GM12865 (cell line): ENCODE measurements around the gene FBXO46.

Experiments used
- DNase-seq: peaks from one replicate; pipeline ENCODE4 v3.0.0; 2010; ENCODE audit warnings: low read depth
- H3K4me3 ChIP-seq: 2 replicates; pipeline ENCODE4 v1.5.1; 2011; ENCODE audit warnings: mild to moderate bottlenecking, low read depth, low read length, control low read depth
- TF ChIP-seq, protein P1 (sequence below): IDR thresholded peaks from 2 replicates; pipeline ENCODE4 v1.5.1; 2011; ENCODE audit warnings: low read length, control low read depth, low read depth, inconsistent platforms; ENCODE audit not compliant: insufficient read depth; ENCODE audit errors: missing control alignments

Gene FBXO46

DNA sequence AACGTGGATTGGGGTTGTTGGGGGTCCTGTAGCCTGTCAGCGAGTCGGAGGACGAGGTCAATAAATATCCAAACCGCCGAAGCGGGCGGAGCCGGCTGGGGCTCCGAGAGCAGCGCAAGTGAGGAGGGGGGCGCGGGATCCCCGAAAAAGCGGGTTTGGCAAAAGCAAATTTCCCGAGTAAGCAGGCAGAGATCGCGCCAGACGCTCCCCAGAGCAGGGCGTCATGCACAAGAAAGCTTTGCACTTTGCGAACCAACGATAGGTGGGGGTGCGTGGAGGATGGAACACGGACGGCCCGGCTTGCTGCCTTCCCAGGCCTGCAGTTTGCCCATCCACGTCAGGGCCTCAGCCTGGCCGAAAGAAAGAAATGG is 39.1 kb upstream of the FBXO46 start:
- peak; percentile 72 for DNase-seq
- TF ChIP-seq, protein P1, sequence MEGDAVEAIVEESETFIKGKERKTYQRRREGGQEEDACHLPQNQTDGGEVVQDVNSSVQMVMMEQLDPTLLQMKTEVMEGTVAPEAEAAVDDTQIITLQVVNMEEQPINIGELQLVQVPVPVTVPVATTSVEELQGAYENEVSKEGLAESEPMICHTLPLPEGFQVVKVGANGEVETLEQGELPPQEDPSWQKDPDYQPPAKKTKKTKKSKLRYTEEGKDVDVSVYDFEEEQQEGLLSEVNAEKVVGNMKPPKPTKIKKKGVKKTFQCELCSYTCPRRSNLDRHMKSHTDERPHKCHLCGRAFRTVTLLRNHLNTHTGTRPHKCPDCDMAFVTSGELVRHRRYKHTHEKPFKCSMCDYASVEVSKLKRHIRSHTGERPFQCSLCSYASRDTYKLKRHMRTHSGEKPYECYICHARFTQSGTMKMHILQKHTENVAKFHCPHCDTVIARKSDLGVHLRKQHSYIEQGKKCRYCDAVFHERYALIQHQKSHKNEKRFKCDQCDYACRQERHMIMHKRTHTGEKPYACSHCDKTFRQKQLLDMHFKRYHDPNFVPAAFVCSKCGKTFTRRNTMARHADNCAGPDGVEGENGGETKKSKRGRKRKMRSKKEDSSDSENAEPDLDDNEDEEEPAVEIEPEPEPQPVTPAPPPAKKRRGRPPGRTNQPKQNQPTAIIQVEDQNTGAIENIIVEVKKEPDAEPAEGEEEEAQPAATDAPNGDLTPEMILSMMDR: no peak
- peak overlapping the region; percentile 62 for H3K4me3 ChIP-seq

DNA sequence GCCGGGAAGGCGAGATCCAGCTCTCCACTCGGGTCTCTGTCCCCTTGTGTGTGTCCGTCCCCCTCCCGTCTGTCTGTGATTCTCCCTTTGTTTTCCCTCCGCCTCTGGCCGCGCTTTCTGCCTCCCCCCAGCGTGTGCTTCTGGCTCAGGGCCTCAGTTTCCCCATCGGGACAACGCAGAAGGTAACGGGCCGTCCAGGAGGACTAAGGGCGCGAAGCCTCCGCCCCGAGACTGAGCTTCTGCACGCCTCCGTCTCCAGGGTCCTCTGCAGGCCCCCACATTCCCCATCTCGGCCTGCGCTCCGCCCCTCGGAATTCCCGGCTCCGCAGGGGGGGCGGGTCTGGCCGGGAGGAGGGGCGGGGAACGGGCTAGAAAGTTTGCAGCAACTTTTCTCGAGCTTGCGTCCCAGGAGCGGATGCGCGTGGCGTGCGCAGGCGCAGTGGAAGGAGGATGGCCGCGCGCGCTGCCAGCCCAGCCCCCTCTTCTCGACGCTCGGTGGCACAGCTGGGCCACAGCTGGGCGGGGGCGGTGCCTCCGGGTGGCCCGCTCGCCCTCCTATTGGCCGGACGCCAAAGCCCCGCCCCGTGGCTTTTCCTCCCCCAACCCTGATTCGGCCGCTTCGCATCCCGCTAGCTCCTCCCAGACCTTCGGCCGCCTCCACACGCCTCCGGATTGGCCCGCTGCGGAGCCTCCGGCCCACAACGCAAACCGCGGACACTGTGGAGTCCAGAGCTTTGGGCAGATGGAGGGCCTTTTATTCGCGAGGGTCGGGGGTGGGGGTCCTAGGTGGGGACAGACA is 38.5 kb upstream of the FBXO46 start, which contains the start of gene SIX5:
Gene SIX5, minus strand, starts transcription at position 269 of the 799 bp plus-strand sequence. CDS start 408 bp downstream, outside the sequence.
- TF ChIP-seq, protein P1: no peak
- peak within 1 kb of the TSS; percentile 99 for H3K4me3 ChIP-seq
- peak; percentile 99 for DNase-seq

DNA sequence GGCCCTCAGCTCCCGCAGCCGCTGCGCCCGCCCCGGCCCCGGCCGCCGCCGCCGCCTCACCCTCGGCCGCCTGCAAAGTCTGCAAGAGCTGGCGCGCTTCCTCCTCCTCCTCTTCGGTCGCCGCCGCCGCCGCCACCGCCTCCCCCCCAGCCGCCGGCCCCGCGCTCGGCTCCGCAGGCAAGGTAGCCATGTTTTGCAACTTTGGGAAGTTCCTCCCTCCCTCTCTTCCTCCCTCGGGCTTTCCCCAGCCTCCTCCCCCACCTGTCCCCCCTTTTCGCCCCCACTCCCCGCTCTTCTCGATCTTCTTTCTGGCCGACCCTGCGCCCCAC is 37.9 kb upstream of the FBXO46 start:
- DNase-seq: peak; percentile 75

DNA sequence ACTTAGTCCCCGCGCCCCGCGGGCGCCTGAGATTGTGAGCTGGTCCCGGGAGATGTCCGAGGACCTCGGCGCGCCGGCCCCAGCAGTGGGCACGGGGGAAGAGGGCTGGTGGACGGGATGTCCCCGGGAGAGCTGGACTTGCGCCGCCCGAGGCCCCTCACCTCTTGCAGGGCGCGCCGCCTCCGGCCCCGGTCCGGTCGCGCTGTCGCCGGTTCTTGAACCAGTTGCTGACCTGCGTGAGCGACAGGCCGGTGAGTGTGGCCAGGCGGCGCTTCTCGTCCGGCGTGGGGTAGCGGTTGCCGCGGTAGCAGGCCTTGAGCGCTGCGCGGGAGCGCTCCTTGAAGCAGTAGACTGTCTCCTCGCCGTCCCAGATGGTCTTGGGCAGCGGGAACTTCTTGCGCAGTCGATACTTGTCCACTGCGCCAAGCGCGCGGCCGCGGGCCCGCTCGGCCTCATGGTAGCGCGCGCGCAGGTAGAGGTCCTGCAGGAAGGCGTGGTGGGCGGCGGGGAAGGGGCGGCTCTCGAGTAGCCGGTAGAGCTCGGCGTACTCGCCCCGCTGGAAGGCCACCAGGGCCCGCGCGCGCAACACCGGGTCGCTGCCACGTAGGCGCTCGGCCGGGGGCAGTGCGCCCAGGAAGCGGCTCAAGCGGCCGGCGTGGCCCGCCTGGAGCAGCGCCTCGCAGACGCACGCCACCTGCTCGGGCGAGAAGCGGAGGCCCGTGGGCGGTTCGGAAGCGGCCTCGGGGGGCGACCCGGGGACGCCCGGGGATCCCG is 37.4 kb upstream of the FBXO46 start:
- peak; percentile 79 for DNase-seq
- TF ChIP-seq, protein P1: no peak
- H3K4me3 ChIP-seq: peak overlapping the region; percentile 63

More for the DNA sequence above, 37.9 kb upstream of the FBXO46 start:
- TF ChIP-seq, protein P1: no peak
- peak overlapping the region; percentile 99 for H3K4me3 ChIP-seq

DNA sequence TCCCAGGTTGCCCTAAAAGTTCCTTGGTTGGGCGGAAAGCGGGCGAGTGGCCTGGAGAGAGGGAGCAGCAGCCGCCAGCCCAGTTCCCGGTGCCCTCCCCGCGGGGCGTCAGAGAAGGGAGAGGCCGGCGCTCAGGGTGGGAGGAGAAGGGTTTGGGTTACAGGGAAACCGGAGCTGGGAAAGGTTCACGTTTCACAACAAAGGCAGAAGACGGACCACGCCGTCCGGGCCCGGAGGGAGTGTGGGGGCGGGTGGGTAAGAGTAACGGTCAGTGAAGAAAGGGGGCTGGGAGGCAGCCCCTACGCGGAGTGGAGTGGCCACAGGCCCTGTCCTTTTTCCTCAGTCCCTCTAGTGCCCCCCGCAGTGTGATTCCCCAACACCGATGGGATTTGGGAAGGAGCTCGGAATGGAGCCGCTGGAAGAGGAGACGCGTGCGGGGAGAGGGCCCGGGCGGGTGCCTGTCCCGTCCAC is 36.7 kb upstream of the FBXO46 start:
- H3K4me3 ChIP-seq: peak overlapping the region; percentile 63
- DNase-seq: no peak
- TF ChIP-seq, protein P1: no peak

DNA sequence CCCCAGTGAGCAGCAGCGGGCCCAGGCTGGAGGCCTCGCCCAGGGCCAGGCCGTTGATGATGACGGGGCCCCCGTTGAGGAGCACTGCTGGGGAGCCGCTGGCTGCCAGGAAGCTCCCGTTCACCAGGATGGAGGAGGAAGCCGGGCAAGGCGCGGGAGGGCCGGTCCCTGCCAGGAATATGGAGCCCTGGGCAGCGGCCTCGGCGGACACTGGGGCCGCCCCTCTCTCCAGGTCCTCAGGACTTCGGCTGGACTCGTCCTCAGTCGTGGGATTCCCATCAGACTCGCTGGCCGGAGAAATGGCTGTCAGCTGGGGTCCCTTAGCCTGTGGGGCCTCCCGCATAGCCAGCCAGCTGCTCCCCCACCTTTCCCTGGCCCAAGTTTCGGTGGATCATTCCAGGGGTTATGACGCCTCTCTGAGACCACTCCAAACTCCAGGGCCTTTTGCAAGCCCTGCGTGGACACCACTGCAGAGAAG is 36.2 kb upstream of the FBXO46 start:
- H3K4me3 ChIP-seq: peak overlapping the region; percentile 63; the same call in 1 of the 2 replicates
- no peak for DNase-seq
- TF ChIP-seq, protein P1: no peak
